ENCODE data around the gene IQCK.

- TF ChIP-seq POLR2A (IDR thresholded peaks at IDR 0.05; ENCODE audit: low read length): no peak
- no peak for TF ChIP-seq CTCF (IDR thresholded peaks at IDR 0.05)
- TF ChIP-seq CEBPB (IDR thresholded peaks at IDR 0.05): no peak
- TF ChIP-seq ZFP36 (IDR thresholded peaks at IDR 0.05; ENCODE audit: borderline replicate concordance, partially characterized antibody): no peak
These were observed 21.1 kb upstream of the IQCK start for GRCh38 chr16:19696961-19697360.

Measured in A549 (cell line).